Fibroblast of lung (primary cell): ENCODE results near the gene CMTM6. TPM values are rescaled to one million over a fixed set of nuclear protein-coding genes. Genes with fewer than 3 reads are reported as not detected.

Source experiments
- DNase-seq, 2 donors: peaks; one replicate each; pipeline versions ENCODE4 v3.0.0 to v3.0.0-alpha.2; 2010; ENCODE audit warnings: low read depth in 2 of 2
- H2AFZ ChIP-seq: 2 replicates; pipeline ENCODE4 v1.5.1; 2012; ENCODE audit warnings: low read length, control low read depth, inconsistent platforms
- H3K27ac ChIP-seq: 2 replicates; pipeline ENCODE4 v1.5.1; 2011; ENCODE audit warnings: low read length, control low read depth; ENCODE audit not compliant: insufficient read depth
- H3K27me3 ChIP-seq: 2 replicates; pipeline ENCODE4 v1.5.1; 2011; ENCODE audit warnings: mild to moderate bottlenecking, low read length; ENCODE audit not compliant: control insufficient read depth, insufficient read depth
- H3K36me3 ChIP-seq: 2 replicates; pipeline ENCODE4 v1.5.1; 2011; ENCODE audit warnings: low read length; ENCODE audit not compliant: control insufficient read depth, insufficient read depth
- H3K4me1 ChIP-seq: 2 replicates; pipeline ENCODE4 v1.5.1; 2011; ENCODE audit warnings: low read length; ENCODE audit not compliant: control insufficient read depth, insufficient read depth; ENCODE audit errors: extremely low read depth
- H3K4me2 ChIP-seq: 2 replicates; pipeline ENCODE4 v1.5.1; 2011; ENCODE audit warnings: low read length, control low read depth; ENCODE audit not compliant: insufficient read depth; ENCODE audit errors: extremely low read depth
- H3K4me3 ChIP-seq, 4 experiments: fragments of 200-600 bp in 1 of 4; sonication (generic) in 1 of 4; replicated peaks in 1 of 4; 2 replicates each; pipeline ENCODE4 v1.5.1; 2011 to 2016; ENCODE audit warnings: low read length in 4 of 4, low read depth in 3 of 4, mild to moderate bottlenecking in 3 of 4, control low read depth in 2 of 4, inconsistent platforms in 1 of 4, mixed read lengths in 1 of 4; ENCODE audit not compliant: insufficient read depth in 1 of 4; ENCODE audit errors: control extremely low read depth in 1 of 4
- H3K79me2 ChIP-seq: 2 replicates; pipeline ENCODE4 v1.5.1; 2012; ENCODE audit warnings: mild to moderate bottlenecking, low read length, inconsistent platforms; ENCODE audit not compliant: control insufficient read depth, insufficient read depth
- H3K9ac ChIP-seq: 2 replicates; pipeline ENCODE4 v1.5.1; 2011; ENCODE audit warnings: mild to moderate bottlenecking, low read length, control low read depth; ENCODE audit not compliant: insufficient read depth
- H3K9me3 ChIP-seq: 2 replicates; pipeline ENCODE4 v1.5.1; 2012; ENCODE audit warnings: low read depth, low read length; ENCODE audit not compliant: control insufficient read depth, insufficient read depth
- H4K20me1 ChIP-seq: 2 replicates; pipeline ENCODE4 v1.5.1; 2011; ENCODE audit warnings: low read length; ENCODE audit not compliant: control insufficient read depth, insufficient read depth; ENCODE audit errors: extremely low read depth
- EZH2 ChIP-seq: IDR thresholded peaks from 2 replicates; pipeline ENCODE4 v1.5.1; 2012; ENCODE audit warnings: low read length, control low read depth, mild to moderate bottlenecking; ENCODE audit errors: missing control alignments
- polyA plus RNA-seq, 2 donors: library from polyadenylated mRNA; depleted of rRNA in 1 of 2; stranded (reverse) in 1 of 2; unstranded in 1 of 2; fragments of >200 nt; gene quantifications; 2 replicates each; pipeline ENCODE4 v1.2.1, GENCODE V29; 2011 to 2012; ENCODE audit warnings: missing spikeins in 1 of 2
- total RNA-seq: library from RNA; depleted of rRNA; stranded (reverse); fragments of >200 nt; gene quantifications from 2 replicates; pipeline ENCODE4 v1.2.1, GENCODE V29; 2014
- TF ChIP-seq, protein P1 (sequence below), 2 donors: IDR thresholded peaks in 1 of 2; conservative IDR thresholded peaks in 1 of 2; 1 replicate in 1 of 2; 2 replicates in 1 of 2; pipeline ENCODE4 v1.5.1; 2011 to 2012; ENCODE audit warnings: low read length in 2 of 2, control low read depth in 1 of 2, inconsistent platforms in 1 of 2, low read depth in 1 of 2, mild to moderate bottlenecking in 1 of 2

Gene CMTM6
- total and polyA plus RNA-seq, 2 donors (not counting 1 experiment from before 2014, with no cell fraction given) = 74.1 to 76.5 TPM

DNA sequence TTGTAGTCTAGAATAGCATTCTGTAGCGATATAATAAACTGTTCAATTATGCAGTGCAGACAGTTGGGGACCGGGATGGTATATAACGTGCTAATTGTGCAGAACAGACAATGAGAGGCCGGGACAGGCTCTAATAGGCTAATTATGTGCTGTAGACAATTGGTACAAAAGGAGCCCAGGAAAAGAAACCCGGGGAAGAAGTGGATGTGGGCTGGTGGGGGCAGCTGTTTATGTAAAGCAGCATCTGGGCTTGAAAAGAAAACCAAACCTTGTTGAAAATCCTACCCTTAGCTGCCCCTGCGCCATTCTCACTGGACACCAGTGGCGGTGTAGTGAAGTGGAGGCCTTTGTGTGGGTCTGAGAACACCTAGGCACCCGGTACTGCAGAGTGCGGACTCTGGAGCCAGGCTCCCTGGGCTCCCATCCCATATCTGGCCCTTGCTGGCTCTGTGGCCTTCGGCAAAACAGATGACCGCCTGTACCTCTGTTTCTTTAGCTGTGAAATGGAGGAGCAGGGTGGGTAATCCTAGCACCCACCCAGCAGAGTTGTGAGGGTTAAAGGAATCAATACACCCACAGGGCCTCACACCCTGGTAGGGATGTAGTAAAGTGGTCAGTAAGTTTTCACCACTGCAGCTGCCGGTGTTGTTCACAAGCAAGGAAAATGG, 51.5 kb downstream of the CMTM6 start:
- no peaks in the 10 kb centered on the region for H3K27me3 ChIP-seq
- no peak overlapping the region for H3K4me3 ChIP-seq
- H4K20me1 ChIP-seq = no peaks in the 10 kb centered on the region
- no peak overlapping the region for H3K4me2 ChIP-seq
- peaks cover 2% of the 10 kb centered on the region for H3K36me3 ChIP-seq
- no peaks in the 10 kb centered on the region for H3K9me3 ChIP-seq
- no peak overlapping the region for H2AFZ ChIP-seq
- no peak overlapping the region for H3K9ac ChIP-seq
- H3K79me2 ChIP-seq = no peaks in the 10 kb centered on the region
- DNase-seq = no peak
- no peak for TF ChIP-seq EZH2
- TF ChIP-seq, protein P1, sequence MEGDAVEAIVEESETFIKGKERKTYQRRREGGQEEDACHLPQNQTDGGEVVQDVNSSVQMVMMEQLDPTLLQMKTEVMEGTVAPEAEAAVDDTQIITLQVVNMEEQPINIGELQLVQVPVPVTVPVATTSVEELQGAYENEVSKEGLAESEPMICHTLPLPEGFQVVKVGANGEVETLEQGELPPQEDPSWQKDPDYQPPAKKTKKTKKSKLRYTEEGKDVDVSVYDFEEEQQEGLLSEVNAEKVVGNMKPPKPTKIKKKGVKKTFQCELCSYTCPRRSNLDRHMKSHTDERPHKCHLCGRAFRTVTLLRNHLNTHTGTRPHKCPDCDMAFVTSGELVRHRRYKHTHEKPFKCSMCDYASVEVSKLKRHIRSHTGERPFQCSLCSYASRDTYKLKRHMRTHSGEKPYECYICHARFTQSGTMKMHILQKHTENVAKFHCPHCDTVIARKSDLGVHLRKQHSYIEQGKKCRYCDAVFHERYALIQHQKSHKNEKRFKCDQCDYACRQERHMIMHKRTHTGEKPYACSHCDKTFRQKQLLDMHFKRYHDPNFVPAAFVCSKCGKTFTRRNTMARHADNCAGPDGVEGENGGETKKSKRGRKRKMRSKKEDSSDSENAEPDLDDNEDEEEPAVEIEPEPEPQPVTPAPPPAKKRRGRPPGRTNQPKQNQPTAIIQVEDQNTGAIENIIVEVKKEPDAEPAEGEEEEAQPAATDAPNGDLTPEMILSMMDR (conservative IDR thresholded peaks at IDR 0.05 in 1 of 2, IDR thresholded peaks at IDR 0.05 in 1 of 2; ENCODE audit: low read depth in 1 of 2, low read length in 2 of 2) = no peak
- no peak overlapping the region for H3K27ac ChIP-seq
- no peaks in the 10 kb centered on the region for H3K4me1 ChIP-seq

DNA sequence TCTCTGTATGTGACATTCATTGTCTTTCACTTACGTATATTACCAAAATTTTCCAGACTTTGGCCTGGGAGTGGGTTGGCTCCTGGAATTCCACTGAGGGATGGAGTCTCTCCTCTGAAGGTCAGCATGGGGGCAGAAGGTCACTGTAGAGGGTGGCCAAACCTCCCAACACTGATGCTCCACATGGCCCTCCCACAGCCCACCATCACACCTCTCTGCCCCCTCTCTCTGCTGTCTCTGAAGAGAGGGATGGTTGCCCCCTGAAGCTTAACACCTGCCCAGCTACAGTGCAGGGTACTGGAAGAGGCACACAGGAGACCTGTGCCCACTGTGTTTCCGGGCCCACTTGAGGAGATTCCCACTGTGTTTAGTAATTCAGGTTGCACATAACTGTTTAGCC, 52.2 kb downstream of the CMTM6 start:
- no peak overlapping the region for H3K9ac ChIP-seq
- H3K79me2 ChIP-seq = no peaks in the 10 kb centered on the region
- no peak overlapping the region for H3K27ac ChIP-seq
- DNase-seq = no peak
- TF ChIP-seq, protein P1 (conservative IDR thresholded peaks at IDR 0.05 in 1 of 2, IDR thresholded peaks at IDR 0.05 in 1 of 2; ENCODE audit: low read depth in 1 of 2, low read length in 2 of 2) = no peak
- TF ChIP-seq EZH2 = no peak
- H3K27me3 ChIP-seq = no peaks in the 10 kb centered on the region
- H3K4me1 ChIP-seq = no peaks in the 10 kb centered on the region
- H3K4me3 ChIP-seq = no peak overlapping the region
- H3K9me3 ChIP-seq = no peaks in the 10 kb centered on the region
- no peaks in the 10 kb centered on the region for H4K20me1 ChIP-seq
- no peak overlapping the region for H2AFZ ChIP-seq
- H3K4me2 ChIP-seq = no peak overlapping the region
- H3K36me3 ChIP-seq = peaks cover 2% of the 10 kb centered on the region

DNA sequence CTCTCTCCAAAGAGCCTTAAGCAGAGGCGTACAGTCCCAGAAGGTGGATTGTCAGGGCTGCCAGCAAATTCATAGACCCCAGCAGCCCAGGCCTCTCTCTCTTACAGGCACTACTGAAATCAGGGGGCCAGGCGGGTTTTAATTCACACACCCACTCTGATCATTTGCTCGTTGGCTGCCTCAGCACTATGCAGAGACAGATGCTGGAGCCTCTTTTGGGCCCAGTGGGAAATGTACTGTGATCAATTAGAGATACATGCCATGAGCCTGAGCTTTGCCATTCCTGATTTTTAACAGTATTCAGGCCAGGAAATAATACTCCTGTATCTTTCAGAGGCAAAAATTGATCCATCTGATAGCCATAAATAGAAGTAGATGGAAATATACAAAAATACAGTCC, 53.0 kb downstream of the CMTM6 start:
- no peak overlapping the region for H3K27ac ChIP-seq
- peaks cover 2% of the 10 kb centered on the region for H3K36me3 ChIP-seq
- no peak overlapping the region for H2AFZ ChIP-seq
- H3K9ac ChIP-seq = no peak overlapping the region
- no peaks in the 10 kb centered on the region for H3K79me2 ChIP-seq
- no peak for DNase-seq
- H3K27me3 ChIP-seq = no peaks in the 10 kb centered on the region
- no peaks in the 10 kb centered on the region for H3K4me1 ChIP-seq
- H3K9me3 ChIP-seq = no peaks in the 10 kb centered on the region
- no peak overlapping the region for H3K4me2 ChIP-seq
- no peak overlapping the region for H3K4me3 ChIP-seq
- H4K20me1 ChIP-seq = no peaks in the 10 kb centered on the region
- TF ChIP-seq, protein P1 (conservative IDR thresholded peaks at IDR 0.05 in 1 of 2, IDR thresholded peaks at IDR 0.05 in 1 of 2; ENCODE audit: low read depth in 1 of 2, low read length in 2 of 2) = no peak
- TF ChIP-seq EZH2 = no peak
